GM21825 (cell line): ENCODE results near the gene GP1BA.

Source experiments
- ATAC-seq: cut with Tn5 transposase; IDR thresholded peaks from one replicate; pipeline ENCODE4 v1.9.1; 2021; ENCODE audit warnings: mild to moderate bottlenecking, moderate library complexity; ENCODE audit not compliant: unreplicated experiment

Gene GP1BA

GRCh38 chr17:4971826-4972225 is 39.7 kb downstream of the GP1BA start:
- ATAC-seq, result no peak

GRCh38 chr17:4972322-4972721 is 40.2 kb downstream of the GP1BA start:
- no peak for ATAC-seq

GRCh38 chr17:4972752-4973151 is 40.7 kb downstream of the GP1BA start:
- ATAC-seq, result no peak

GRCh38 chr17:4973256-4974114 is 41.4 kb downstream of the GP1BA start:
- ATAC-seq, result no peak

- no peak for ATAC-seq
These were observed 42.1 kb downstream of the GP1BA start for GRCh38 chr17:4974115-4974670.

GRCh38 chr17:4978726-4979125 is 46.6 kb downstream of the GP1BA start:
- ATAC-seq, result no peak

GRCh38 chr17:4980644-4981216 is 48.7 kb downstream of the GP1BA start:
- ATAC-seq, result no peak

GRCh38 chr17:4982305-4982704 is 50.2 kb downstream of the GP1BA start:
- ATAC-seq, result no peak
